Breast epithelium (tissue), 3 donors: Measurements from ENCODE around the gene CIPC.

Experiments
- POLR2A ChIP-seq: fragments of 450-650 bp; IDR thresholded peaks from one replicate; pipeline ENCODE4 v1.6.1; 2016; ENCODE audit warnings: antibody characterized with exemption, mild to moderate bottlenecking, moderate library complexity
- POLR2AphosphoS5 ChIP-seq, 3 donors: sonication (generic); formaldehyde crosslinking; IDR thresholded peaks; one replicate each; pipeline ENCODE4 v1.6.1; 2017; ENCODE audit warnings: antibody characterized with exemption in 3 of 3
- TF ChIP-seq, protein P1 (sequence below), 3 donors: fragments of 450-650 bp; IDR thresholded peaks; one replicate each; pipeline ENCODE4 v1.5.1; 2016 to 2017; ENCODE audit warnings: antibody characterized with exemption in 3 of 3, mild to moderate bottlenecking in 3 of 3, moderate library complexity in 3 of 3

DNA sequence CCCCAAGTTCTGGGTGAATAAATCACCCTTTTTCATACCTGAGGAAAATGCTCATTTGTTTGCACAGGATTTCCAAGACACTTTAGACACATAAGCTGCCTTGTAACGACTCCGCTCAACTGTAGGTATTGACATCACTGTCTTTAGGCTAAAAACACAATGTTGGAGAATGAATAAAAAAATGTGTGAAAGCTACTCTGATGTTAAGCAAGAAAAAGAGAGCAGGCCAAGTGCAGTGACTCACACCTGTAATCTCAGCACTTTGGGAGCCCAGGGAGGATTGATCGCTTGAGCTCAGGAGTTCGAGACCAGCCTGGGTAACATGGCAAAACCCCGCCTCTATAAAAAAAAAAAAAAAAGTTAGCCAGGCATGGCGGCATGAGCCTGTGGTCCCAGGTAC, 11.1 kb upstream of the CIPC start:
- TF ChIP-seq POLR2AphosphoS5 (IDR thresholded peaks at IDR 0.05), result no peak
- TF ChIP-seq, protein P1, sequence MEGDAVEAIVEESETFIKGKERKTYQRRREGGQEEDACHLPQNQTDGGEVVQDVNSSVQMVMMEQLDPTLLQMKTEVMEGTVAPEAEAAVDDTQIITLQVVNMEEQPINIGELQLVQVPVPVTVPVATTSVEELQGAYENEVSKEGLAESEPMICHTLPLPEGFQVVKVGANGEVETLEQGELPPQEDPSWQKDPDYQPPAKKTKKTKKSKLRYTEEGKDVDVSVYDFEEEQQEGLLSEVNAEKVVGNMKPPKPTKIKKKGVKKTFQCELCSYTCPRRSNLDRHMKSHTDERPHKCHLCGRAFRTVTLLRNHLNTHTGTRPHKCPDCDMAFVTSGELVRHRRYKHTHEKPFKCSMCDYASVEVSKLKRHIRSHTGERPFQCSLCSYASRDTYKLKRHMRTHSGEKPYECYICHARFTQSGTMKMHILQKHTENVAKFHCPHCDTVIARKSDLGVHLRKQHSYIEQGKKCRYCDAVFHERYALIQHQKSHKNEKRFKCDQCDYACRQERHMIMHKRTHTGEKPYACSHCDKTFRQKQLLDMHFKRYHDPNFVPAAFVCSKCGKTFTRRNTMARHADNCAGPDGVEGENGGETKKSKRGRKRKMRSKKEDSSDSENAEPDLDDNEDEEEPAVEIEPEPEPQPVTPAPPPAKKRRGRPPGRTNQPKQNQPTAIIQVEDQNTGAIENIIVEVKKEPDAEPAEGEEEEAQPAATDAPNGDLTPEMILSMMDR (IDR thresholded peaks at IDR 0.05), result no peak
- TF ChIP-seq POLR2A, result no peak
